ENCODE data around the gene OBSCN. TPM values are rescaled to one million over a fixed set of nuclear protein-coding genes. Genes with fewer than 3 reads are reported as not detected.

OBSCN gene
- total and polyA plus RNA-seq, 2 of the 13 experiments (the other 11 are each of a cell fraction or from before 2014, with no cell fraction given): 0.20 TPM

GRCh38 chr1:228306275-228307217, 98.7 kb downstream of the OBSCN start:
- WGBS (ENCODE audit: low lambda C conversion rate): 6% methylated on average over 14 of the region's 35 CpGs
- in situ Hi-C loops (cut with HindIII; ENCODE audit: extremely low pct_ligation_motif_present, low pct_unique_long_range_greater_than_20kb): no loop called here
- Histone ChIP-seq H3K9ac (ENCODE audit: insufficient read depth, low read depth, low read length) (no peak overlapping the region), H3K4me2 (ENCODE audit: low read depth, low read length) (no peak overlapping the region), H4K20me1 (ENCODE audit: insufficient read depth, low read length) (no peaks in the 10 kb centered on the region), H3K4me3 (replicated peaks in 1 of 3; ENCODE audit: insufficient read depth in 1 of 3, low read depth in 2 of 3, low read length in 3 of 3) (no peak overlapping the region), H3K79me2 (ENCODE audit: insufficient read depth, low read length) (no peaks in the 10 kb centered on the region), H3K4me1 (ENCODE audit: insufficient read depth, low read length) (no peaks in the 10 kb centered on the region), H3K27ac (ENCODE audit: extremely low read length, insufficient read depth, low read length) (no peak overlapping the region), H3K27me3 (ENCODE audit: control insufficient read depth in 1 of 2, insufficient read depth in 2 of 2, low read length in 2 of 2) (peaks cover 7 to 29% of the 10 kb centered on the region in 2 experiments; a peak in 4 of 5 replicates), H3K9me3 (ENCODE audit: low read length) (peaks cover 25% of the 10 kb centered on the region), H2AFZ (ENCODE audit: low read length) (no peak overlapping the region), H3K36me3 (replicated peaks in 1 of 2; ENCODE audit: control insufficient read depth in 1 of 2, insufficient read depth in 2 of 2, low read length in 2 of 2) (no peaks in the 10 kb centered on the region)
- ChIA-PET POLR2A (no interaction called here), CTCF (ENCODE audit: low intra/inter-chr PET ratio, low total read pairs) (no interaction called here)
- ATAC-seq: no peak; the same call in 1 of the 3 replicates
- no peak for DNase-seq (ENCODE audit: low spot score)
- BruUV-seq (replicated peaks): no TSS peak
- intact Hi-C loops (cut with micrococcal nuclease; ENCODE audit: unreplicated experiment): no loop called here
- no peak for FAIRE-seq
- TF ChIP-seq, protein P1, sequence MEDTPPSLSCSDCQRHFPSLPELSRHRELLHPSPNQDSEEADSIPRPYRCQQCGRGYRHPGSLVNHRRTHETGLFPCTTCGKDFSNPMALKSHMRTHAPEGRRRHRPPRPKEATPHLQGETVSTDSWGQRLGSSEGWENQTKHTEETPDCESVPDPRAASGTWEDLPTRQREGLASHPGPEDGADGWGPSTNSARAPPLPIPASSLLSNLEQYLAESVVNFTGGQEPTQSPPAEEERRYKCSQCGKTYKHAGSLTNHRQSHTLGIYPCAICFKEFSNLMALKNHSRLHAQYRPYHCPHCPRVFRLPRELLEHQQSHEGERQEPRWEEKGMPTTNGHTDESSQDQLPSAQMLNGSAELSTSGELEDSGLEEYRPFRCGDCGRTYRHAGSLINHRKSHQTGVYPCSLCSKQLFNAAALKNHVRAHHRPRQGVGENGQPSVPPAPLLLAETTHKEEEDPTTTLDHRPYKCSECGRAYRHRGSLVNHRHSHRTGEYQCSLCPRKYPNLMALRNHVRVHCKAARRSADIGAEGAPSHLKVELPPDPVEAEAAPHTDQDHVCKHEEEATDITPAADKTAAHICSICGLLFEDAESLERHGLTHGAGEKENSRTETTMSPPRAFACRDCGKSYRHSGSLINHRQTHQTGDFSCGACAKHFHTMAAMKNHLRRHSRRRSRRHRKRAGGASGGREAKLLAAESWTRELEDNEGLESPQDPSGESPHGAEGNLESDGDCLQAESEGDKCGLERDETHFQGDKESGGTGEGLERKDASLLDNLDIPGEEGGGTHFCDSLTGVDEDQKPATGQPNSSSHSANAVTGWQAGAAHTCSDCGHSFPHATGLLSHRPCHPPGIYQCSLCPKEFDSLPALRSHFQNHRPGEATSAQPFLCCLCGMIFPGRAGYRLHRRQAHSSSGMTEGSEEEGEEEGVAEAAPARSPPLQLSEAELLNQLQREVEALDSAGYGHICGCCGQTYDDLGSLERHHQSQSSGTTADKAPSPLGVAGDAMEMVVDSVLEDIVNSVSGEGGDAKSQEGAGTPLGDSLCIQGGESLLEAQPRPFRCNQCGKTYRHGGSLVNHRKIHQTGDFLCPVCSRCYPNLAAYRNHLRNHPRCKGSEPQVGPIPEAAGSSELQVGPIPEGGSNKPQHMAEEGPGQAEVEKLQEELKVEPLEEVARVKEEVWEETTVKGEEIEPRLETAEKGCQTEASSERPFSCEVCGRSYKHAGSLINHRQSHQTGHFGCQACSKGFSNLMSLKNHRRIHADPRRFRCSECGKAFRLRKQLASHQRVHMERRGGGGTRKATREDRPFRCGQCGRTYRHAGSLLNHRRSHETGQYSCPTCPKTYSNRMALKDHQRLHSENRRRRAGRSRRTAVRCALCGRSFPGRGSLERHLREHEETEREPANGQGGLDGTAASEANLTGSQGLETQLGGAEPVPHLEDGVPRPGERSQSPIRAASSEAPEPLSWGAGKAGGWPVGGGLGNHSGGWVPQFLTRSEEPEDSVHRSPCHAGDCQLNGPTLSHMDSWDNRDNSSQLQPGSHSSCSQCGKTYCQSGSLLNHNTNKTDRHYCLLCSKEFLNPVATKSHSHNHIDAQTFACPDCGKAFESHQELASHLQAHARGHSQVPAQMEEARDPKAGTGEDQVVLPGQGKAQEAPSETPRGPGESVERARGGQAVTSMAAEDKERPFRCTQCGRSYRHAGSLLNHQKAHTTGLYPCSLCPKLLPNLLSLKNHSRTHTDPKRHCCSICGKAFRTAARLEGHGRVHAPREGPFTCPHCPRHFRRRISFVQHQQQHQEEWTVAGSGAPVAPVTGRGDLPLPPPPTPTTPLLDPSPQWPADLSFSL (CRISPR knock-in tag; IDR thresholded peaks at IDR 0.05): no peak
- no peak for TF ChIP-seq SRSF1 (optimal IDR thresholded peaks at IDR 0.05; ENCODE audit: low read depth, low read length)
- no peak for TF ChIP-seq ZNF713 (CRISPR knock-in tag; IDR thresholded peaks at IDR 0.05)
- no peak for TF ChIP-seq ZNF138 (CRISPR knock-in tag; IDR thresholded peaks at IDR 0.05; ENCODE audit: low read depth)
- no peak for TF ChIP-seq ZNF343 (CRISPR knock-in tag; IDR thresholded peaks at IDR 0.05)
- TF ChIP-seq SP1 (IDR thresholded peaks at IDR 0.05): no peak
- no peak for TF ChIP-seq SP1 (CRISPR knock-in tag; IDR thresholded peaks at IDR 0.05)
- TF ChIP-seq ZNF589 (CRISPR knock-in tag; conservative IDR thresholded peaks at IDR 0.05): no peak
- no peak for TF ChIP-seq ZC3H4 (CRISPR knock-in tag; IDR thresholded peaks at IDR 0.05; ENCODE audit: borderline replicate concordance)
- TF ChIP-seq, protein P2, sequence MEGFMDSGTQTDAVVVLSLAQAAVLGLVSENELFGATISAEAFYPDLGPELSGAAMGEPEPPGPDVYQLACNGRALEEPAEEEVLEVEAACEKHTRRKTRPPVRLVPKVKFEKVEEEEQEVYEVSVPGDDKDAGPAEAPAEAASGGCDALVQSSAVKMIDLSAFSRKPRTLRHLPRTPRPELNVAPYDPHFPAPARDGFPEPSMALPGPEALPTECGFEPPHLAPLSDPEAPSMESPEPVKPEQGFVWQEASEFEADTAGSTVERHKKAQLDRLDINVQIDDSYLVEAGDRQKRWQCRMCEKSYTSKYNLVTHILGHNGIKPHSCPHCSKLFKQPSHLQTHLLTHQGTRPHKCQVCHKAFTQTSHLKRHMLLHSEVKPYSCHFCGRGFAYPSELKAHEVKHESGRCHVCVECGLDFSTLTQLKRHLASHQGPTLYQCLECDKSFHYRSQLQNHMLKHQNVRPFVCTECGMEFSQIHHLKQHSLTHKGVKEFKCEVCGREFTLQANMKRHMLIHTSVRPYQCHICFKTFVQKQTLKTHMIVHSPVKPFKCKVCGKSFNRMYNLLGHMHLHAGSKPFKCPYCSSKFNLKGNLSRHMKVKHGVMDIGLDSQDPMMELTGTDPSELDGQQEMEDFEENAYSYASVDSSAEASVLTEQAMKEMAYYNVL (CRISPR knock-in tag; IDR thresholded peaks at IDR 0.05; ENCODE audit: borderline replicate concordance): no peak
- no peak for TF ChIP-seq RNF219 (CRISPR knock-in tag; IDR thresholded peaks at IDR 0.05)
